ENCODE measurements around the gene C2CD5. TPM values are rescaled to one million over a fixed set of nuclear protein-coding genes. Genes with fewer than 3 reads are reported as not detected.

C2CD5 gene
- total RNA-seq = 28.8 and 34.4 TPM in 2 replicates

DNA sequence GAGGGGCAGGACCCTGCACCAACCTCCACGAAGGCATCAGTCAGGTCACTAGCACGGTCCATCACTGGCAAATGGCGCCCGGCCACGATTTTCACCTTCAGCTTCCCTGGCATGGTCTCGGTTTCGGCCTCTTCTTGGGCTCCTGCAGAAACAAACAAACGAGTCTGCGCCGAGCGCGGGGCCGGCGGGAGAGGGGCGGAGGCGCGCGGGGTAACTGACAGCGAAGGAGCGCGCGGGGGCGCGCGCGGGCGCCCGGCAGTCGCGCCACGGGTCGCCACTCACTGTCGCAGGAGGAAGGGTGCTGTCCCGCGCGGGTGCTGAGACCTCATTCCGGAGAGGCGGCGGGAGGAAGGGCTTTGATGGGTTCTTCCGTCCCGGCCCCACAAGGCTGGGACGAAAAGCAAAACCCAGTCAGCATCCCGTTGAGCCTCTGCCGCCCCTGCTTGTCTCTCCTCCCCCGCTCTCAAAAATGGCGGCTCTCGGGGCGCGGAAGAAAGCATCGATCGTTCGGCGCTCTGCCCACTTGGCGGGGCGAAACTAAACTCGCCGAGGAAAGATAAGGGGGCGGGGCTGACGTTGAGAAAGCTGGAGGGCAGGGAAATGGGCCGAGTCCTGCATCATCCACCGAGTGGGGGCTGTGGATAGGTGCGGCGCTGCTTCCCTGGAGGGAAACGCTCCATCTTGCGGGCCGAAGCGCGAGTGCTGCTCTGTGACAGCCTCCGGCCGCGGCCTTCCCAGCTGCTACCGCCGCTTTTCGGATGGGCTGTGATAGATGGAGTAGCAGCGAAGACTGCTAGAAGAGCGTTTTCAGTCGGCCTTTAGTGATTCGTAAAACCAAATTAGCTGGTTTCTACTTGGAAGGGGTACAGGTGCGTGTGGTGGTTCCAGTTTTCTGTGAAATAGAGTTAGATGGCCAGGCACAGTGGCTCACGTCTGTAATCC, at the start of gene C2CD5:
Gene C2CD5, minus strand, starts transcription at position 505 of the 942 bp plus-strand sequence. Its CDS starts 392 bp downstream, at position 113.

Other genes starting within 250 kb of the C2CD5 start
- gene ST8SIA1, start 209.8 kb downstream of the C2CD5 start, total RNA-seq = 0.11 and 0.37 TPM in 2 replicates
- 31.3 and 34.5 TPM in 2 replicates for gene ETNK1, start 80.6 kb upstream of the C2CD5 start, total RNA-seq